Measurements from ENCODE around the gene STUM.

- TF ChIP-seq, protein P1, sequence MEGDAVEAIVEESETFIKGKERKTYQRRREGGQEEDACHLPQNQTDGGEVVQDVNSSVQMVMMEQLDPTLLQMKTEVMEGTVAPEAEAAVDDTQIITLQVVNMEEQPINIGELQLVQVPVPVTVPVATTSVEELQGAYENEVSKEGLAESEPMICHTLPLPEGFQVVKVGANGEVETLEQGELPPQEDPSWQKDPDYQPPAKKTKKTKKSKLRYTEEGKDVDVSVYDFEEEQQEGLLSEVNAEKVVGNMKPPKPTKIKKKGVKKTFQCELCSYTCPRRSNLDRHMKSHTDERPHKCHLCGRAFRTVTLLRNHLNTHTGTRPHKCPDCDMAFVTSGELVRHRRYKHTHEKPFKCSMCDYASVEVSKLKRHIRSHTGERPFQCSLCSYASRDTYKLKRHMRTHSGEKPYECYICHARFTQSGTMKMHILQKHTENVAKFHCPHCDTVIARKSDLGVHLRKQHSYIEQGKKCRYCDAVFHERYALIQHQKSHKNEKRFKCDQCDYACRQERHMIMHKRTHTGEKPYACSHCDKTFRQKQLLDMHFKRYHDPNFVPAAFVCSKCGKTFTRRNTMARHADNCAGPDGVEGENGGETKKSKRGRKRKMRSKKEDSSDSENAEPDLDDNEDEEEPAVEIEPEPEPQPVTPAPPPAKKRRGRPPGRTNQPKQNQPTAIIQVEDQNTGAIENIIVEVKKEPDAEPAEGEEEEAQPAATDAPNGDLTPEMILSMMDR (IDR thresholded peaks at IDR 0.05 in 4 of 5, conservative IDR thresholded peaks at IDR 0.05 in 1 of 5), result no peak
- TF ChIP-seq POLR2A (IDR thresholded peaks at IDR 0.05), result no peak
These were observed 96.1 kb downstream of the STUM start for GRCh38 chr1:226644541-226645176.

Measured in gastrocnemius medialis (tissue), 4 donors.